Kidney capillary endothelial cell (primary cell): ENCODE data around the gene PKN1.
"Not testable (repeated sequence)": the region's sequence is repeated elsewhere in the genome, so short reads cannot be mapped to it uniquely, and the experiment has no call there.

Experiments used
- DNase-seq: peaks from one replicate; pipeline ENCODE4 v3.0.0-alpha.2; 2018; ENCODE audit warnings: low spot score

Gene PKN1

GRCh38 chr19:14432791-14433553 is at the start of gene PKN1:
PKN1 (plus strand) TSS chr19:14433306; CDS start chr19:14433522, 216 bp downstream.
- DNase-seq: no peak

- DNase-seq: no peak
These were observed 49.2 kb upstream of the PKN1 start for GRCh38 chr19:14383661-14384555.

GRCh38 chr19:14385492-14385891 is 47.6 kb upstream of the PKN1 start:
- DNase-seq: no peak

GRCh38 chr19:14390548-14390947 is 42.6 kb upstream of the PKN1 start:
- no peak for DNase-seq

GRCh38 chr19:14391156-14391821 is 41.8 kb upstream of the PKN1 start:
- no peak for DNase-seq

GRCh38 chr19:14393329-14393728 is 39.8 kb upstream of the PKN1 start:
- no peak for DNase-seq

- DNase-seq: no peak
These were observed 38.9 kb upstream of the PKN1 start for GRCh38 chr19:14394167-14394566.

GRCh38 chr19:14395262-14395661 is 37.8 kb upstream of the PKN1 start:
- no peak for DNase-seq

- no peak for DNase-seq
These were observed 37.3 kb upstream of the PKN1 start for GRCh38 chr19:14395710-14396336.

GRCh38 chr19:14396730-14397129 is 36.4 kb upstream of the PKN1 start:
- not testable (repeated sequence) for DNase-seq

GRCh38 chr19:14397168-14397567 is 35.9 kb upstream of the PKN1 start:
- not testable (repeated sequence) for DNase-seq

- no peak for DNase-seq
These were observed 32.1 kb upstream of the PKN1 start for GRCh38 chr19:14400951-14401431.

- no peak for DNase-seq
These were observed 31.5 kb upstream of the PKN1 start for GRCh38 chr19:14401468-14402195.

GRCh38 chr19:14402332-14403144 is 30.6 kb upstream of the PKN1 start:
- DNase-seq: no peak

GRCh38 chr19:14403145-14403930 is 29.8 kb upstream of the PKN1 start:
- DNase-seq: not testable (repeated sequence)

GRCh38 chr19:14404312-14404711 is 28.8 kb upstream of the PKN1 start:
- DNase-seq: no peak

GRCh38 chr19:14405380-14405757 is 27.7 kb upstream of the PKN1 start:
- no peak for DNase-seq

- DNase-seq: peak; percentile 87
These were observed 27.1 kb upstream of the PKN1 start for GRCh38 chr19:14405758-14406644.
